Mucosa of descending colon (tissue), 3 donors: ENCODE results near the gene ZNF177. TPM values are rescaled to one million over a fixed set of nuclear protein-coding genes. Genes with fewer than 3 reads are reported as not detected.
A peak's percentile ranks its signal among the peaks of the same experiment; 100 is the strongest.

ENCODE experiments used
- ATAC-seq: fragments of 200-7000 bp; cut with Tn5 transposase; one replicate; pipeline ENCODE4 v1.9.1; 2020; ENCODE audit warnings: mild to moderate bottlenecking, moderate library complexity
- DNase-seq, 3 donors: peaks; one replicate each; pipeline ENCODE4 v3.0.0-alpha.2; 2020
- H3K36me3 ChIP-seq: fragments of 200-600 bp; one replicate; pipeline ENCODE4 v1.8.0; 2021; ENCODE audit warnings: low read depth, mild to moderate bottlenecking
- H3K4me1 ChIP-seq: fragments of 200-600 bp; one replicate; pipeline ENCODE4 v1.8.0; 2021; ENCODE audit warnings: low read depth, mild to moderate bottlenecking
- H3K4me3 ChIP-seq: fragments of 200-600 bp; one replicate; pipeline ENCODE4 v1.8.0; 2021; ENCODE audit warnings: mild to moderate bottlenecking
- H3K9me3 ChIP-seq: fragments of 200-600 bp; one replicate; pipeline ENCODE4 v1.8.0; 2021; ENCODE audit warnings: mild to moderate bottlenecking
- CTCF ChIP-seq: fragments of 200-600 bp; IDR thresholded peaks from one replicate; pipeline ENCODE4 v1.8.0; 2022; ENCODE audit warnings: antibody characterized with exemption, mild to moderate bottlenecking
- intact Hi-C, 2 donors: fragments of 100-400 bp; cut with DNase I in 1 of 2; cut with micrococcal nuclease in 1 of 2; formaldehyde crosslinking; loops; one replicate each; pipeline versions ENCODE4 v1.11.0 to v1.11.1; 2022; cut with DNase I, micrococcal nuclease
- total RNA-seq, 3 donors: library from RNA; stranded (reverse); fragmentation: NEBNext Ultra II Directional in 2 of 3; extraction: Animal tissue kit (Norgen Biotek cat#: 25700) in 2 of 3; gene quantifications; one replicate each; pipeline versions ENCODE4 v1.2.1 to v1.2.4, GENCODE V29; 2021 to 2023
- donor health status: DM: no; HTN: no; CAD: no; lungs with moderate emphysema.
- donor health status: DM: no; HTN: no; CAD: no.
- donor health status: DM: no; HTN: yes; CAD: no.

The ZNF177 gene
- total RNA-seq, 3 donors from 2014 or later = 2.5 to 5.5 TPM; not detected in 1

DNA sequence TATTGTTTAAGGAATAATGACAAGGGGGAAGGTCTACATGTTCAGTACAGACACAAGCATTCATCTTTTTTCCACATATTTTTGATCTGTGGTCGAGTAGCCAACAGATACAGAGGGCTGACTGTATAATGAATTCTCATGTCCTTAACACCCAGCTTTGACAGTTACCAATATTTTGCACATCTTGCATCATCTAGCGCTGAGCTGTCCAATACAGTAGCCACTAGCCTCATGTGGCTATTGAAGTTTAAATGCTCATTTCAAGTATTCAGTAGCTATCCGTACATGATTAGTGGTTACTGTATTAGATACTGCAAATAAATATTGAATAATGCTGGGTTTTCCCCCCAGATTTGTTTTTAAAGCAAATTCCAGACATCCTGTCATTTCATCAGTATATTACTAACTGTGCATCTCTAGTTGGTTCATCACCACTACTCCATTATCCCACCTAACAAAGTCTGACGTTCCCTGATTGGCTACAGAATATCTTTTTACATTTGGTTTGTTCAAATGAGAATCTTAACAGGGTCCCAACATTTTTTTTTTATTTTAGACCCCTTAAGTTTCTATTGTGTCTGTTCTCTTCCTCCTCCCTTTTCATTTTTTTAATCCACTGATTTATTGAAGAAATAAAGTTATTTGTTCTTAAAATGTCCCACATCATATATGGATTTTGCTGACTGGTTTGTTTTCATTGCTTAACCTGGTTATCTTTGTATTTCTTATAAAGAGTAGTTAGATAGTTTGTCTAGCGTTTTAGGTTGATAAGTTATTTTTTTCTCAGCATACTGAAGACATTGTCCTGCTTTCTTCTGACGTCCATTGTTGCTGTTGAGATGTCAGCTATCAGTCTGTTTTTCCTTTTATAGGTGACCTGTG lies 8.2 kb downstream of the ZNF177 start:
- Histone ChIP-seq H3K4me1 (no peaks in the 10 kb centered on the region), H3K36me3 (no peaks in the 10 kb centered on the region), H3K4me3 (no peak overlapping the region), H3K9me3 (peaks cover 91% of the 10 kb centered on the region)
- intact Hi-C loops = no loop called here
- DNase-seq (no peak), ATAC-seq (no peak)
- TF ChIP-seq CTCF = no peak

DNA sequence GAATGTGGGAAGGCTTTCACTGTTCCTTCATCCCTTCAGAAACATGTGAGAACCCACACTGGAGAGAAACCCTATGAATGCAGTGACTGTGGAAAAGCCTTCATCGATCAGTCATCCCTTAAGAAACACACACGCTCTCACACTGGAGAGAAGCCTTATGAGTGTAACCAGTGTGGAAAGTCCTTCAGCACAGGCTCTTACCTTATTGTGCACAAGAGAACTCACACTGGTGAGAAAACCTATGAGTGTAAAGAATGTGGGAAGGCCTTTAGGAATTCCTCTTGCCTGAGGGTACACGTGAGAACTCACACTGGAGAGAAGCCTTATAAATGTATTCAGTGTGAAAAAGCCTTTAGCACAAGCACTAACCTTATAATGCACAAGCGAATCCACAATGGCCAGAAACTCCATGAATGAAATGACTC lies 18.6 kb downstream of the ZNF177 start:
- intact Hi-C loops = no loop called here
- Histone ChIP-seq H3K4me3 (no peak overlapping the region), H3K9me3 (peaks cover 100% of the 10 kb centered on the region), H3K36me3 (peaks cover 15% of the 10 kb centered on the region), H3K4me1 (no peaks in the 10 kb centered on the region)
- DNase-seq (no peak), ATAC-seq (no peak)
- TF ChIP-seq CTCF = no peak

DNA sequence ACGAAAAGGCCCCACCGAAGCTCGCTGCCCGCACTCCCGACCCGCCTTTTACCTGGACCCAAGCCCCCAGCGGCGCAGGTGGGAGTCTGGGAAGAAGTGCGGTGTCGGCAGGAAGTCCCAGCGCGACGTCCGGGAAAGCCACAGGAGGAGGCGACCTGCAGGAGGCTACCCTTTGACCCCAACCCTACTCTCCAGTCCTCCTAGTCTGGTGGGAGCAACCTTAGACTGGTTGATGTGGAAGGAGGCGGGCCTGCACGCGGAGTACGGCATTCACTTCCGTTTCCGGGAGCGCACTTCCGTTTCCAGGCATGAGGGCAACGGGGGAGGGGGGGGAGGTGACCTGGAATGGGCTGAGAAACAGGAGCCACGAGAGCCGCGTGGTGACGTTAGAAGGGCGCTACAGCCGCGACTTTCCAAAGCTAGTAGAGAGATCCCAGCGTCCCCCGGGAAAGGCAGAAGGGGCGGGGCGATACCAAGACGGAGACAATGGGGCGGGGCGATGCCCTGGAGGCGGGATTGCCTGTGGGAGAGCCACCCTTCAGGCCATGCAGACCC lies 44.1 kb downstream of the ZNF177 start:
- Histone ChIP-seq H3K9me3 (peaks cover 84% of the 10 kb centered on the region), H3K4me3 (no peak overlapping the region), H3K36me3 (no peaks in the 10 kb centered on the region), H3K4me1 (no peaks in the 10 kb centered on the region)
- ATAC-seq (peak; percentile 25), DNase-seq (peak; percentile 56 to 69 (median 60))
- TF ChIP-seq CTCF = no peak
- intact Hi-C loops = no loop called here

- no peak for TF ChIP-seq CTCF
- Histone ChIP-seq H3K4me3 (no peak overlapping the region), H3K4me1 (no peaks in the 10 kb centered on the region), H3K36me3 (no peaks in the 10 kb centered on the region), H3K9me3 (peaks cover 94% of the 10 kb centered on the region)
- intact Hi-C loops = no loop called here
- DNase-seq = no peak
- ATAC-seq = no peak
Observed at GRCh38 chr19:9407827-9408226, 45.0 kb downstream of the ZNF177 start.

DNA sequence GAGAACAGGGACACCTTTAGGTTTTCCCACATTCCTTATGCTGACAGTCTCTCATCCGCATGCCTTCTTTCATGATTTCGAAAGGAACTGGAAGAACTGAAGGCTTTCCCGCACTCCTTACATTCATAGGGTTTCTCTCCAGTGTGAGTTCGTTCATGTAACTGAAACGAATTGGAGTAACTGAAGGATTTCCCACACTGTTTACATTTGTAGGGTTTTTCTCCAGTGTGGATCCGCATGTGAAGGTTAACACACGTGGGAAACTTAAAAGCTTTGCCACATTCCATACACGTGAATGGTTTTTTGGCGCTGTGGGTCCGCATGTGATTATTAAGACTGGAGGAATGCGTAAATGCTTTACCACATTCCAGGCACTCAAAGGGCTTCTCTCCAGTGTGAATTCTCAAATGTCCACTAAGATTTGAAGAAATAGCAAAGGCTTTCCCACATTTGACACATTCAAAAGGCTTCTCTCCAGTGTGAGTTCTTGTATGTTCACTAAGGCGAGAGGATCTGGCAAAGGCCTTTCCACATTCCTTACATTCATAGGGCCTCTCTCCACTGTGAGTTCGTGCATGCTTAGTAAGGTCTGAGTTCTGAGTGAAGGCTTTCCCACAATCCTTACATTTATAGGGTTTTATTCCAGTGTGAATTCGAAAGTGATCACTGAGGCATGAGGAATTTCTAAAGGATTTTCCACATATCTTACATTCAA lies 50.6 kb downstream of the ZNF177 start:
- intact Hi-C loops = no loop called here
- TF ChIP-seq CTCF = no peak
- Histone ChIP-seq H3K4me1 (no peaks in the 10 kb centered on the region), H3K9me3 (peaks cover 98% of the 10 kb centered on the region), H3K36me3 (peaks cover 42% of the 10 kb centered on the region), H3K4me3 (no peak overlapping the region)
- DNase-seq (no peak), ATAC-seq (no peak)
